Measurements from ENCODE around the gene PIGQ. TPM values are rescaled to one million over a fixed set of nuclear protein-coding genes. Genes with fewer than 3 reads are reported as not detected.
A peak's percentile ranks its signal among the peaks of the same experiment; 100 is the strongest.

Gene PIGQ
- 27.5 TPM for polyA plus RNA-seq (2013, experiment 1 of 2; ENCODE audit: insufficient read length)
- 25.6 TPM for polyA plus RNA-seq (2013, experiment 2 of 2; ENCODE audit: insufficient read length)

DNA sequence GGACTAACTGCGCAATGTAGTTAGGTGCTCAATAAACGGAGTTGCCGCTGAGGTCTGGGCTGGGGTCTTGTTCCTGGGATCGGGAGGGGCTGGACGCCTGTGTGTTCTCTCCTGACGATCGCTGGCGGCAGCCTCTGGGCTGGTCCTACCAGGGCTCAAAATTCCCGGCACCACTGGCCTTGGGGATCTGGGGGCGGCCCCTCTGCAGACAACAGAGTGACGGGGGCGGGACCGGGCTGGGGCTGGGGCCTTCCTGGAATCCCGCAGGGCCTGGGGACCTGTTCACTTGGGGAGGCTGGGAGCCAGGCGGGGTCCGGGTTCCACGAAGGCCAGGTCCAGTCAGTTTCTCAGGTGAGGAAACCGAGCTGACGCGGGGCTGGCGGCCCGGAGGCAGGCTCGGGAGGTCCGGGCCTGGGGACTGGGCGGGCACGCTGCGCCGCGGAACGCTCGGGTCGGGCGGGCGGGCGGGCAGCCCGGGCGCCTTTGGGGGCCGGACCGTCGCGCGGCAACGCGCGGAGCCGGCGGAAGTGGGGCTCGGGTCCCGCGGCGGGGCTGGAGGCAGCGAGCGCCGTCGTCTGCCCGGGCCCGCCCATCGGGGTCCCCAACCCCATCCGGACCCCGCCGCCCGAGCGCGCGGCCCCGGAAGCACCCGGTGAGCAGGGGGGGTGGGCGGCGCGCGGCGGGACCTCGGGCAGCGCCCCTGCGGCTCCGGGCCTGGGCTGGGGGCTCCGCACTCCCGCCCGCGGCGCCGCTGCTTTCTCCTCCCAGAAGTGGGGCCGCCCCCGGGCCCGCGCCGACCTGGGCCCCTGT lies at the start of gene PIGQ:
TSS of gene PIGQ (plus strand) at position 524 of the 810 bp plus-strand sequence. CDS start 4,107 bp downstream, outside the sequence.
- DNase-seq: peak; percentile 67

GRCh38 chr16:520847-521246 lies 48.9 kb upstream of the PIGQ start:
- DNase-seq: no peak

- DNase-seq: no peak
Measured at GRCh38 chr16:521381-522210, 48.2 kb upstream of the PIGQ start.

DNA sequence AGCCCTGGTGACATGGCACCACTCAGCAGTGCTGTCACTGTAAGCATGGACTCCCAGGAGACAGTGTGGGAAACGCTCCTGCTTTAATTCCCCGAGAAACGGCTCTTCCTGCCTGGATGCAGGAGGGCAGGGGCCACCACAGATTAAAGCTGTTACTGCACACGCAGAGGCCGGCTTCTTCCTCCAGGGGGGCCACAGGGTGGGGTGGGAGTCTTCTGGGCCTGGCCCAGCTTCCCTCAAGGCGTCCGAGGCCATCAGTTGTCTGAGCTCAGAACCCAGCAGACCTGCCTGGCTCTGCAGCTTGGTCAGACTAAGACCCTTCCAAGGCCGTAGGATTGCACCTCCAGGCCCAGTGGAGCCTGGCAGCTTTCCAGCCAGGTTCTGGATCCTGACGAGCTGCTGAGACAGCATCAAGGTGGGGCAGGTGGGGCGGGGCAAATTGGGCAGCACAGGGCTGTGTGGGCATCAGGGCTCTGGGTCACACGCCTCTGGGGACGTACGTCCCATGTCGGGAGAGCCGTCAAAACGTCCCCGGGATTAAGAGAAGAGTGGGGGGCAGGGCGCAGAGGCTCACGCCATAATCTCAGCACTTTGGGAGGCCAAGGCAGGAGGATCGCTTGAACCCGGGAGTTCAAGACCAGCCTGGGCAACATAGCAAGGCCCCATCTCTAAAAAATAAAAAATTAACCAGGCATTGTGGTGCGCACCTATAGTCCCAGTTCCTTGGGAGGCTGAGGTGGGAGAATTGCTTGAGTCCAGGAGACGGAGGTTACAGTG lies 47.3 kb upstream of the PIGQ start:
- DNase-seq: no peak

GRCh38 chr16:523097-523741 lies 46.5 kb upstream of the PIGQ start:
- DNase-seq: no peak

GRCh38 chr16:524274-525040 lies 45.3 kb upstream of the PIGQ start:
- DNase-seq: no peak

DNA sequence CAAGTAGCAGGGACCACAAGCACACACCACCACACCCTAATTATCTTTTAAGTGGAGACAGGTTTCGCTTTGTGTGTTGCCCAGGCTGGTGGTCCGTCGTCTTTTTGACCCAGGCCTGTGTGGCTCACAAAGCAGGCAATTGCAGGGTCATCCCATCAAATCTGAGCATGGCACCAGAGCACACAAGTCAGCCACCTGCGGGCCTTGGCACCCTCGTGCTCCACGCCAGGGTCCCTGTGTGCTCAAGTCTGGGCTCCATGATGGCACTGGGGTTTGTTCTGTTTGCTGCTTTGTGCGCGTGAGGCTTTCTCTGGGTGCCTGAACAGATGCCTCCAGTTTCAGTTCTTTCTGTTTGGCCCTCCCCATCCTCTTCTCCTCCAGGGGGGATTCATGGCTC lies 44.6 kb upstream of the PIGQ start:
- no peak for DNase-seq

- peak; percentile 65 for DNase-seq
Measured at GRCh38 chr16:525520-526180, 44.1 kb upstream of the PIGQ start.

- DNase-seq: peak; percentile 27
Measured at GRCh38 chr16:526181-527014, 43.4 kb upstream of the PIGQ start.

DNA sequence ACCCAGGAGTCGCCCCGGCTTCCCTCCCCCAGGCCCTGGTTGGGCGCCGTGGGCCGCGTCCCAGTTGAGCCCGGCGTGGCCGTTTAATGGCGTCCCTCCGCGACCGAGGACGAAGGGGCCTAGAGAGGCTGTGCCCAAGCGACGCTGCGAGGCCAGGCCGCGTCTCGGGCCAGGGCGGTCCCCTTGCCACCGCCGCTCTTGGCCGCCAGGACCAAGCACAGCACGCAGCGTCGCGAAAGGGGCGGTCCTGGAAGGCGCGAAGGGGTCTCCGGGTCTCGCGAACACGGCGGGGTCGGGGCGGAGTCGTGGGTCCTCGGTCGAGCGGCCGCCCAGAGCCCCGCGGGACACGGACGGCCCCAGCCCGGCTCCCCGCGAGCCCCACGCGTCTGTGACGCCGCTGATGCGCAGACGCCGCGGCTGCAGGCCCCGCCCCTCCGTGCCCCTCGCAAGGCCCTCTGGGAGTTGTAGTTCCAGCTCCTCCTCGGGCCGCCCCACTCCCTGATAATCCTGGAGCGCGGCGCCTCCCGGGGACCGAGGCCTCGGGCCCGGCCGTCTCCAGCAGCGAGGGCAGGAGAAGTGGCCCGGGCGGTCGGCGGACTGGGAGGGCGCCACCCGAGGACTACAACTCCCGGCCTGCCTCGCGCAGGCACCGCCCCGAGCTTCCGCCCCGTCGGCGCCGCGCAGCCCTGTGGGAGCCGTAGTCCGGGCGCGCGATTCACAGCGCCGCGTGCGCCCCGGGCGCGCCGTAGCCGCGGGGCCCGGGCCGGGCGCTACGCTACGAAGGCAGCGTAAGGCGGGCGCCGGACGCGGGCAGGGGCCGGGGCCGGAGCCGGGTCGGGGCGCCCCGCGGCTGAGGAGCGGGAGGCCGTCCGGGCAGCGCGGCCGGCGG lies 42.5 kb upstream of the PIGQ start, which contains the start of gene CAPN15:
TSS of gene CAPN15 (plus strand) at position 698 of the 889 bp plus-strand sequence. CDS start 19,127 bp downstream, outside the sequence.
- peak; percentile 89 for DNase-seq

DNA sequence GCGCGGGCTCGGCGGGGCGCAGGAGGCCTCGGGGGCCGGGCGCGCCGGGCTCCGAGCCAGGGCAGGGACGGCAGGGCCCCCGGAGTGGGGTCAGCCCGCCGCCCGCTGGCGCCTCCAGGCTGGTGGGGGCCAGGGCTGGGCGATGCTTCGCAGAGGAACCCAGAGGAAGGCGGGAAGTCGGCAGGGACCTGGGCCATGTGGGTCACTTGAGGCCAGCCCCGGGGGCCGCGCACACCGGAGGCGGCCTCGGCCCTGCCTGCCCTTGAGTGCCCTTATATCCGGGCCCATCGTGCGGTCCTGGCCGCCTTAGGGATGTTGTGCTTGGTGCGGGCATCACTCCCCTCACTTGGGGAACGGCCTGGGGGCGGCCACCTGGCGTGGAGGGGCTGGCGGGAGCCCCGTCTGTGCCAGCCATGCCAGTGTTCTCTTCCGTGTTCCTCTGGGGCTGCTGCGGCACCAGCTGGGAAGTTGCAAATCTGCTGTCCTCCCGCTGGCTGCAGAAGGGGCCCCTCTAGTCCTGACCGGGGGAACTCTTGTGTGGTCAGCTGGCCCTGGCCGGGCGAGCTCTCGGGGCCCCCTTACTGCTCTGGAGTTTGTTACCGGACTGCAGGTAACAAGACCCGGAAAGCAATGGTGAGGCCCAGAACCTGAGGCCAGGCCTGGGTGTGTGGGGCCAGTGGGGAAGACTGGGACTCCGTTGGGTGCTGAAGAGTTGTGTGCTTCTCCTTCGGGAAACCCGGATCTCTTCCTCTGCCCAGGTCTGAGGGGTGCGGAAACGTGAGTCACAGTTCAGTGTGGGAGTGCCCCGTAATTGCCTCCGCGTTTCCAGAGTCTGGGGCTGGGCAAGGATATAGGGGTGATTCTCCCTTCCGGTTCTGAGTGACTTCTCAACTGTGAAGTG lies 41.4 kb upstream of the PIGQ start:
- peak; percentile 41 for DNase-seq

- no peak for DNase-seq
Measured at GRCh38 chr16:529012-529575, 40.7 kb upstream of the PIGQ start.

DNA sequence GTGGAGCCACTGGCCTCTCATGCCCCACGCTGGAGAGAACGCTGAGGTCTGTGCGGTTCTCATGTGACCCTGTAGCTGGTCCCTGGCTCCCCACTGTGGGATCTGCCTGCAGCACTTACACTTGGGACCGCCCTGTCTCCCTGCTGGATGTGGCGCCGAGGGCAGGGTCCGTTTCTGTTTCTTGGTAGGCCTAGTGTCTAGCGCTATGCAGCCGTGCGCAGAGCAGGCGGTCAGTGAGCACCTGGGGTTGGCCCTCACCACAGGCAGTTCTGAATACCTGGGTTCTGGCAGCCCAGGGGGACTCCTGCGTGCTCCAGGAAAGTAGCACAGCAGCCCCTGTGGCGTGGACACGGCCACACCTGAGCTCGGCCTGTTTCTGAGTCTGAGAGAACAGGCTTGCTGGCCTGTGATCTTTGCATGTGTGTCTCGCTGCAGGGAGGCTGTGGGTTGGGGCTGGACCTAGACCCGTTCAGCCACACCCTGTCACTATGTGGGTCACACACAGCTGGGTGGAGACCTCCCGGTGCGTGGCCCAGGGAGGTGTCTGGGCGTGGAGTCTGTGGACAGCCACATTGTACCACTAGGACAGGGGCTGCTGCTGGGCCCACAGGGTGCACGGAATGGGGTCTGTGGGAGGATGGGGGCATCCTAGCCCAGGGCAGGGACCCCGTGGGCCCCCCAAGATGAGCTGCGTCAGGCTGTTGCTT lies 39.5 kb upstream of the PIGQ start:
- no peak for DNase-seq

GRCh38 chr16:531494-532125 lies 38.2 kb upstream of the PIGQ start:
- no peak for DNase-seq

GRCh38 chr16:533391-534123 lies 36.2 kb upstream of the PIGQ start:
- DNase-seq: no peak

Measured in fibroblast of skin of scalp (primary cell).